ENCODE data around the gene DONSON.

Gene DONSON

GRCh38 chr21:33540711-33541104 lies 47.8 kb downstream of the DONSON start:
- DNase-seq = no peak

- DNase-seq = no peak
Measured at GRCh38 chr21:33539616-33540015, 48.9 kb downstream of the DONSON start.

GRCh38 chr21:33537212-33537611 lies 51.3 kb downstream of the DONSON start:
- DNase-seq = no peak

- DNase-seq = no peak
Measured at GRCh38 chr21:33531007-33531406, 57.5 kb downstream of the DONSON start.
